ENCODE measurements around the gene ZDHHC12. TPM values are rescaled to one million over a fixed set of nuclear protein-coding genes. Genes with fewer than 3 reads are reported as not detected.

Gene ZDHHC12
- total and polyA plus RNA-seq, 2 of the 13 experiments (the other 11 are each of a cell fraction or from before 2014, with no cell fraction given): 25.4 to 28.0 TPM

DNA sequence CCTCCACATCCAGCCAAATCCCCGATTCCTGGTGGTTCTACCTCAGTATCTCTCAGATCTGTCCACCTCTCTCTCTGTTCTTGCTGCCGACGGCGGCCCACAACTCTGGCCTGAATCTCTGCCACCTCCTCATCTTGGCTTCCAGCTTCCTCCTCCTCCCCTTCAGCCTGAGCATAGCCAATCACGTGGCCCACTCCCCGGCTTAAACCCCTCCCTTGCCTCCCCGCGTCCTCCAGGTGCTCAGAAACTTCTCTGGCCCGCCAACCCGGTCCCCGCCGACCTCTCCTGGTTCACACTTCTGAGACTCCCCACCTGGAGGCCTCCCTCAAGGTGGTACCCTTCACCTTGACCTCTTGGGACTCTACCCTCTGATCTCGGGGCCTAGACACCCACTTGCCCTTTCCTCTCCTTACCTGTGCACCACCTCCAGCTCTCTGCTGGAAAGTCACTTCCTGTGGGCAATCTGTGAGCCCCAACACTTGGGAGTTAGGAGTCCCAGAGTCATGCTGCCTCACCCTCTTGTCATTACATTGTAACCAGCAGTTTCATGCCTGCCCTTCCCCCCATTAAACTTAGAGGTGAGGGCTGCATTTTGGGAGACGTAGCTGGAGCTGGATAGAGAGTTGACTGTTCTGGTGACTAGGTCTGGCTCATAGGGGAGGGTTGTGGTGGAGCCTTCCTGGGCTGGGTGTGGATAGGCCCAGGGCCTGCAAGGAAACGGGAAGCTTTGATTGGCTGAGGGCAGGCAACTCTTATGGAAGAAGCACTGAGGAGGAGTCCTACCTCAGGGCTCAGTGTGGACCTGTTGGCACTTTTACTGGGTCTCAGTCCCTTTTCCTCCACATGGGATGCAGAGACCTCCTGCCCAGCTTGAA is 39.4 kb downstream of the ZDHHC12 start (continued):
- TF ChIP-seq, protein P1, sequence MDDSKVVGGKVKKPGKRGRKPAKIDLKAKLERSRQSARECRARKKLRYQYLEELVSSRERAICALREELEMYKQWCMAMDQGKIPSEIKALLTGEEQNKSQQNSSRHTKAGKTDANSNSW (CRISPR knock-in tag; IDR thresholded peaks at IDR 0.05; ENCODE audit: borderline replicate concordance): no peak
- TF ChIP-seq KLF12 (CRISPR knock-in tag; IDR thresholded peaks at IDR 0.05; ENCODE audit: borderline replicate concordance) (no peak), ZNF878 (CRISPR knock-in tag; IDR thresholded peaks at IDR 0.05) (peak; percentile 52; the same call in 1 of the 2 replicates), ZNF350 (CRISPR knock-in tag; IDR thresholded peaks at IDR 0.05; ENCODE audit: borderline replicate concordance, low read depth) (peak; percentile 42; the same call in 1 of the 2 replicates), HDAC1 (CRISPR knock-in tag; IDR thresholded peaks at IDR 0.05) (no peak), NFYC (CRISPR knock-in tag; IDR thresholded peaks at IDR 0.05) (peak; percentile 69), ETV5 (CRISPR knock-in tag; IDR thresholded peaks at IDR 0.05; ENCODE audit: borderline replicate concordance) (peak; percentile 49; the same call in 1 of the 2 replicates), RAD51 (IDR thresholded peaks at IDR 0.05; ENCODE audit: borderline replicate concordance) (peak; percentile 68), KDM5A (IDR thresholded peaks at IDR 0.05; ENCODE audit: borderline replicate concordance, low read length) (no peak; the same call in 1 of the 2 replicates), SETDB1 (CRISPR knock-in tag; IDR thresholded peaks at IDR 0.05; ENCODE audit: borderline replicate concordance) (peak; percentile 67; the same call in 1 of the 2 replicates), IKZF4 (CRISPR knock-in tag; IDR thresholded peaks at IDR 0.05; ENCODE audit: borderline replicate concordance, low read depth, not compliant biosample characterization) (no peak), RFXAP (CRISPR knock-in tag; IDR thresholded peaks at IDR 0.05; ENCODE audit: borderline replicate concordance) (no peak), GTF3A (CRISPR knock-in tag; conservative IDR thresholded peaks at IDR 0.05) (no peak), SMAD9 (CRISPR knock-in tag; IDR thresholded peaks at IDR 0.05) (0 out of 2 replicates have a peak, but pooled peaks have one; percentile 64), NONO (IDR thresholded peaks at IDR 0.05) (no peak), NONO (CRISPR knock-in tag; conservative IDR thresholded peaks at IDR 0.05) (peak; percentile 47; the same call in 1 of the 2 replicates), NPAS2 (CRISPR knock-in tag; IDR thresholded peaks at IDR 0.05; ENCODE audit: borderline replicate concordance) (no peak), ZNF761 (CRISPR knock-in tag; conservative IDR thresholded peaks at IDR 0.05) (no peak), ZNF20 (CRISPR knock-in tag; IDR thresholded peaks at IDR 0.05) (no peak), HIVEP1 (CRISPR knock-in tag; IDR thresholded peaks at IDR 0.05) (no peak)
- TF ChIP-seq, protein P2, sequence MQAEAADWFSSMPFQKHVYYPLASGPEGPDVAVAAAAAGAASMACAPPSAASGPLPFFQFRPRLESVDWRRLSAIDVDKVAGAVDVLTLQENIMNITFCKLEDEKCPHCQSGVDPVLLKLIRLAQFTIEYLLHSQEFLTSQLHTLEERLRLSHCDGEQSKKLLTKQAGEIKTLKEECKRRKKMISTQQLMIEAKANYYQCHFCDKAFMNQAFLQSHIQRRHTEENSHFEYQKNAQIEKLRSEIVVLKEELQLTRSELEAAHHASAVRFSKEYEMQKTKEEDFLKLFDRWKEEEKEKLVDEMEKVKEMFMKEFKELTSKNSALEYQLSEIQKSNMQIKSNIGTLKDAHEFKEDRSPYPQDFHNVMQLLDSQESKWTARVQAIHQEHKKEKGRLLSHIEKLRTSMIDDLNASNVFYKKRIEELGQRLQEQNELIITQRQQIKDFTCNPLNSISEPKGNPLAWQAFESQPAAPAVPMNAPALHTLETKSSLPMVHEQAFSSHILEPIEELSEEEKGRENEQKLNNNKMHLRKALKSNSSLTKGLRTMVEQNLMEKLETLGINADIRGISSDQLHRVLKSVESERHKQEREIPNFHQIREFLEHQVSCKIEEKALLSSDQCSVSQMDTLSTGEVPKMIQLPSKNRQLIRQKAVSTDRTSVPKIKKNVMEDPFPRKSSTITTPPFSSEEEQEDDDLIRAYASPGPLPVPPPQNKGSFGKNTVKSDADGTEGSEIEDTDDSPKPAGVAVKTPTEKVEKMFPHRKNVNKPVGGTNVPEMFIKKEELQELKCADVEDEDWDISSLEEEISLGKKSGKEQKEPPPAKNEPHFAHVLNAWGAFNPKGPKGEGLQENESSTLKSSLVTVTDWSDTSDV (CRISPR knock-in tag; IDR thresholded peaks at IDR 0.05): no peak
- TF ChIP-seq, protein P3, sequence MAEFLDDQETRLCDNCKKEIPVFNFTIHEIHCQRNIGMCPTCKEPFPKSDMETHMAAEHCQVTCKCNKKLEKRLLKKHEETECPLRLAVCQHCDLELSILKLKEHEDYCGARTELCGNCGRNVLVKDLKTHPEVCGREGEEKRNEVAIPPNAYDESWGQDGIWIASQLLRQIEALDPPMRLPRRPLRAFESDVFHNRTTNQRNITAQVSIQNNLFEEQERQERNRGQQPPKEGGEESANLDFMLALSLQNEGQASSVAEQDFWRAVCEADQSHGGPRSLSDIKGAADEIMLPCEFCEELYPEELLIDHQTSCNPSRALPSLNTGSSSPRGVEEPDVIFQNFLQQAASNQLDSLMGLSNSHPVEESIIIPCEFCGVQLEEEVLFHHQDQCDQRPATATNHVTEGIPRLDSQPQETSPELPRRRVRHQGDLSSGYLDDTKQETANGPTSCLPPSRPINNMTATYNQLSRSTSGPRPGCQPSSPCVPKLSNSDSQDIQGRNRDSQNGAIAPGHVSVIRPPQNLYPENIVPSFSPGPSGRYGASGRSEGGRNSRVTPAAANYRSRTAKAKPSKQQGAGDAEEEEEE (CRISPR knock-in tag; IDR thresholded peaks at IDR 0.05; ENCODE audit: borderline replicate concordance): 0 out of 2 replicates have a peak, but pooled peaks have one; percentile 51
- TF ChIP-seq, protein P4, sequence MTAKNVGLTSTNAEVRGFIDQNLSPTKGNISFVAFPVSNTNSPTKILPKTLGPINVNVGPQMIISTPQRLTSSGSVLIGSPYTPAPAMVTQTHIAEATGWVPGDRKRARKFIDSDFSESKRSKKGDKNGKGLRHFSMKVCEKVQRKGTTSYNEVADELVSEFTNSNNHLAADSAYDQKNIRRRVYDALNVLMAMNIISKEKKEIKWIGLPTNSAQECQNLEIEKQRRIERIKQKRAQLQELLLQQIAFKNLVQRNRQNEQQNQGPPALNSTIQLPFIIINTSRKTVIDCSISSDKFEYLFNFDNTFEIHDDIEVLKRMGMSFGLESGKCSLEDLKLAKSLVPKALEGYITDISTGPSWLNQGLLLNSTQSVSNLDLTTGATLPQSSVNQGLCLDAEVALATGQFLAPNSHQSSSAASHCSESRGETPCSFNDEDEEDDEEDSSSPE (CRISPR knock-in tag; IDR thresholded peaks at IDR 0.05): peak; percentile 35; the same call in 1 of the 2 replicates

All from HepG2 (cell line).